T-helper 17 cell (primary cell): ENCODE results near the gene ST6GALNAC4. TPM values are rescaled to one million over a fixed set of nuclear protein-coding genes. Genes with fewer than 3 reads are reported as not detected.
A peak's percentile ranks its signal among the peaks of the same experiment; 100 is the strongest.

Experiments used
- ATAC-seq: fragments of 150-1000 bp; cut with Tn5 transposase; 2 replicates; pipeline ENCODE4 v1.10.0; 2021; ENCODE audit warnings: mild to moderate bottlenecking, moderate library complexity
- DNase-seq, 3 donors: peaks; one replicate each; pipeline versions ENCODE4 v3.0.0 to v3.0.0-alpha.2; 2020 to 2021
- H3K9me3 ChIP-seq: one replicate; pipeline ENCODE4 v1.7.0; 2013; ENCODE audit warnings: low read length, mild to moderate bottlenecking; ENCODE audit not compliant: control insufficient read depth, poor library complexity, severe bottlenecking
- H3K27ac Mint-ChIP-seq: one replicate; pipeline ENCODE4 v1.8.0; 2022; ENCODE audit warnings: mild to moderate bottlenecking, moderate library complexity, mixed read lengths
- H3K27me3 Mint-ChIP-seq: one replicate; pipeline ENCODE4 v1.8.0; 2022; ENCODE audit warnings: mixed read lengths
- H3K36me3 Mint-ChIP-seq: one replicate; pipeline ENCODE4 v1.8.0; 2022; ENCODE audit warnings: low read depth, mixed read lengths
- H3K4me1 Mint-ChIP-seq: one replicate; pipeline ENCODE4 v1.8.0; 2022; ENCODE audit warnings: mild to moderate bottlenecking, mixed read lengths
- H3K4me3 Mint-ChIP-seq: one replicate; pipeline ENCODE4 v1.8.0; 2022; ENCODE audit warnings: mild to moderate bottlenecking, moderate library complexity, mixed read lengths
- total RNA-seq, 4 donors: library from RNA in 2 of 4; stranded (reverse) in 2 of 4; gene quantifications; one replicate each; pipeline ENCODE4 v1.2.3 and lab custom pipeline; 2022 to 2026

The ST6GALNAC4 gene
- total RNA-seq, 2 donors from 2014 or later = 18.5 to 22.1 TPM

GRCh38 chr9:127868278-127868902, 48.5 kb downstream of the ST6GALNAC4 start:
- Mint-ChIP-seq H3K27me3 (no peaks in the 10 kb centered on the region), H3K36me3 (no peaks in the 10 kb centered on the region), H3K27ac (no peak overlapping the region), H3K4me3 (no peak overlapping the region), H3K4me1 (peaks cover 17% of the 10 kb centered on the region)
- H3K9me3 ChIP-seq = no peaks in the 10 kb centered on the region
- no peak for ATAC-seq
- no peak for DNase-seq

GRCh38 chr9:127867356-127868277, 49.2 kb downstream of the ST6GALNAC4 start:
- Mint-ChIP-seq H3K4me1 (peaks cover 23% of the 10 kb centered on the region), H3K27me3 (no peaks in the 10 kb centered on the region), H3K27ac (no peak overlapping the region), H3K4me3 (no peak overlapping the region), H3K36me3 (no peaks in the 10 kb centered on the region)
- DNase-seq (no peak), ATAC-seq (no peak)
- H3K9me3 ChIP-seq = no peaks in the 10 kb centered on the region

GRCh38 chr9:127866535-127866934, 50.3 kb downstream of the ST6GALNAC4 start:
- DNase-seq (no peak), ATAC-seq (no peak)
- no peaks in the 10 kb centered on the region for H3K9me3 ChIP-seq
- Mint-ChIP-seq H3K36me3 (no peaks in the 10 kb centered on the region), H3K27me3 (no peaks in the 10 kb centered on the region), H3K27ac (peak overlapping the region; percentile 0), H3K4me1 (peaks cover 27% of the 10 kb centered on the region), H3K4me3 (no peak overlapping the region)

GRCh38 chr9:127865645-127866464, 51.0 kb downstream of the ST6GALNAC4 start:
- no peaks in the 10 kb centered on the region for H3K27me3 Mint-ChIP-seq
- DNase-seq (no peak), ATAC-seq (peak; percentile 60)
- peaks cover 33% of the 10 kb centered on the region for H3K4me1 Mint-ChIP-seq
- H3K36me3 Mint-ChIP-seq = no peaks in the 10 kb centered on the region
- H3K9me3 ChIP-seq = no peaks in the 10 kb centered on the region
- H3K4me3 Mint-ChIP-seq = no peak overlapping the region
- H3K27ac Mint-ChIP-seq = peak overlapping the region; percentile 0

- DNase-seq = no peak
- peak overlapping the region; percentile 78 for H3K4me3 Mint-ChIP-seq
- H3K27me3 Mint-ChIP-seq = no peaks in the 10 kb centered on the region
- H3K27ac Mint-ChIP-seq = peak overlapping the region; percentile 94
- H3K36me3 Mint-ChIP-seq = no peaks in the 10 kb centered on the region
- H3K4me1 Mint-ChIP-seq = peaks cover 33% of the 10 kb centered on the region
- no peaks in the 10 kb centered on the region for H3K9me3 ChIP-seq
- no peak for ATAC-seq
Observed at GRCh38 chr9:127863191-127863621, 53.6 kb downstream of the ST6GALNAC4 start.

- H3K36me3 Mint-ChIP-seq = no peaks in the 10 kb centered on the region
- peak overlapping the region; percentile 94 for H3K27ac Mint-ChIP-seq
- peak overlapping the region; percentile 78 for H3K4me3 Mint-ChIP-seq
- ATAC-seq (peak; percentile 67), DNase-seq (no peak)
- peaks cover 35% of the 10 kb centered on the region for H3K4me1 Mint-ChIP-seq
- no peaks in the 10 kb centered on the region for H3K9me3 ChIP-seq
- no peaks in the 10 kb centered on the region for H3K27me3 Mint-ChIP-seq
Observed at GRCh38 chr9:127862075-127863011, 54.5 kb downstream of the ST6GALNAC4 start.

GRCh38 chr9:127860779-127861178, 56.1 kb downstream of the ST6GALNAC4 start:
- H3K36me3 Mint-ChIP-seq = no peaks in the 10 kb centered on the region
- H3K27me3 Mint-ChIP-seq = no peaks in the 10 kb centered on the region
- peak overlapping the region; percentile 94 for H3K27ac Mint-ChIP-seq
- DNase-seq (no peak), ATAC-seq (no peak)
- no peak overlapping the region for H3K4me3 Mint-ChIP-seq
- H3K4me1 Mint-ChIP-seq = peaks cover 33% of the 10 kb centered on the region
- H3K9me3 ChIP-seq = no peaks in the 10 kb centered on the region

GRCh38 chr9:127860260-127860659, 56.6 kb downstream of the ST6GALNAC4 start:
- no peaks in the 10 kb centered on the region for H3K36me3 Mint-ChIP-seq
- ATAC-seq = no peak
- no peaks in the 10 kb centered on the region for H3K27me3 Mint-ChIP-seq
- no peak for DNase-seq
- H3K27ac Mint-ChIP-seq = peak overlapping the region; percentile 94
- no peaks in the 10 kb centered on the region for H3K9me3 ChIP-seq
- peaks cover 33% of the 10 kb centered on the region for H3K4me1 Mint-ChIP-seq
- H3K4me3 Mint-ChIP-seq = no peak overlapping the region

- Mint-ChIP-seq H3K27me3 (no peaks in the 10 kb centered on the region), H3K27ac (peak overlapping the region; percentile 83), H3K36me3 (no peaks in the 10 kb centered on the region), H3K4me1 (peaks cover 34% of the 10 kb centered on the region), H3K4me3 (no peak overlapping the region)
- no peaks in the 10 kb centered on the region for H3K9me3 ChIP-seq
- ATAC-seq (no peak), DNase-seq (no peak)
Observed at GRCh38 chr9:127858041-127858512, 58.8 kb downstream of the ST6GALNAC4 start.

Other genes starting within 250 kb of the ST6GALNAC4 start
- gene CFAP157, start 210.1 kb downstream of the ST6GALNAC4 start, total RNA-seq = under 1 TPM in 1 of 2 donors, not detected in 1; 0.27 TPM
- 1 to 10 TPM; 6.6 to 6.7 TPM for gene PTRH1, start 201.4 kb downstream of the ST6GALNAC4 start, total RNA-seq
- 1 to 10 TPM; 3.7 to 4.3 TPM for gene TTC16, start 201.0 kb downstream of the ST6GALNAC4 start, total RNA-seq
- 10 to 100 TPM in 1 of 2 donors, 1 to 10 TPM in 1; 9.4 to 10.5 TPM for gene TOR2A, start 181.7 kb downstream of the ST6GALNAC4 start, total RNA-seq
- gene SH2D3C, start 138.4 kb downstream of the ST6GALNAC4 start, total RNA-seq = 10 to 100 TPM; 15.9 to 27.2 TPM
- 100 to 1,000 TPM; 107 to 123 TPM for gene CDK9, start 131.0 kb downstream of the ST6GALNAC4 start, total RNA-seq
- 10 to 100 TPM; 71.2 to 80.6 TPM for gene FPGS, start 114.2 kb downstream of the ST6GALNAC4 start, total RNA-seq
- gene ENG, start 62.4 kb downstream of the ST6GALNAC4 start, total RNA-seq = 1 to 10 TPM; 3.2 to 6.4 TPM
- 10 to 100 TPM; 35.9 to 66.5 TPM for gene AK1, start 39.4 kb downstream of the ST6GALNAC4 start, total RNA-seq
- gene ST6GALNAC6, start 17.4 kb downstream of the ST6GALNAC4 start, total RNA-seq = 100 to 1,000 TPM in 1 of 2 donors, 10 to 100 TPM in 1; 74.5 to 108 TPM
- gene PIP5KL1, start 13.7 kb upstream of the ST6GALNAC4 start, total RNA-seq = 1 to 10 TPM; 2.1 to 2.3 TPM
- 10 to 100 TPM; 23.3 to 26.2 TPM for gene DPM2, start 20.8 kb upstream of the ST6GALNAC4 start, total RNA-seq
- gene EEIG1, start 63.9 kb upstream of the ST6GALNAC4 start, total RNA-seq = 100 to 1,000 TPM; 254 to 268 TPM
- gene NAIF1, start 150.3 kb upstream of the ST6GALNAC4 start, total RNA-seq = 10 to 100 TPM; 11.6 to 15.2 TPM
- gene SLC25A25, start 151.2 kb upstream of the ST6GALNAC4 start, total RNA-seq = 10 to 100 TPM; 16.3 to 20.4 TPM
- 10 to 100 TPM; 46.4 to 58.2 TPM for gene PTGES2, start 210.7 kb upstream of the ST6GALNAC4 start, total RNA-seq
- 1 to 10 TPM in 1 of 2 donors, not detected in 1; 9.3 TPM for gene LCN2, start 232.4 kb upstream of the ST6GALNAC4 start, total RNA-seq
- gene BBLN, start 243.2 kb upstream of the ST6GALNAC4 start, total RNA-seq = 10 to 100 TPM; 71.0 to 87.9 TPM